Activated CD8-positive, alpha-beta memory T cell treated with anti-CD3 and anti-CD28 coated beads, Interleukin-2, amount 50 U/mL, for 24 hours (primary cell): ENCODE measurements around the gene SIN3B.

Experiments used
- DNase-seq: peaks from one replicate; pipeline ENCODE4 v3.0.0-alpha.2; 2020; ENCODE audit errors: extremely low read depth

The SIN3B gene

GRCh38 chr19:16904599-16904998 lies 75.4 kb downstream of the SIN3B start:
- DNase-seq: no peak

DNA sequence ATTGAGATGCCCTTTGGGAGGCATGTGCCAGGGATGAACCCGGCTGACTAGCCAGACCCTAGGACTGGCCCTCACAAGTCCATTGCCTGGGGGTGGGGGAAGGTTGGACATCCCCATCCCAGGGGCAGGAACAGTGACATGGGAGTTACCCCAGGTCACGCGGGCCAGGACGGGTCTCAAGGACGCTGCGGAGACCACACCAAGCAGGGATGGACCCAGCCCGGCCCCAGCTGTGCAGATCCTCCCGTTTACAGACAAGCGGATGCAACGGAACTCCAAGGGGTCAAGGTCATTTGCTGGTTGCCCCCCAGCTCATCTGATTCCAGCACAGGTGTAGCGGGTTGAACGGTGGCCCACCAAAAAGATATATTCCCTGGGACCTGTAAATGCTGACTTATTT lies 79.6 kb downstream of the SIN3B start:
- DNase-seq: no peak

DNA sequence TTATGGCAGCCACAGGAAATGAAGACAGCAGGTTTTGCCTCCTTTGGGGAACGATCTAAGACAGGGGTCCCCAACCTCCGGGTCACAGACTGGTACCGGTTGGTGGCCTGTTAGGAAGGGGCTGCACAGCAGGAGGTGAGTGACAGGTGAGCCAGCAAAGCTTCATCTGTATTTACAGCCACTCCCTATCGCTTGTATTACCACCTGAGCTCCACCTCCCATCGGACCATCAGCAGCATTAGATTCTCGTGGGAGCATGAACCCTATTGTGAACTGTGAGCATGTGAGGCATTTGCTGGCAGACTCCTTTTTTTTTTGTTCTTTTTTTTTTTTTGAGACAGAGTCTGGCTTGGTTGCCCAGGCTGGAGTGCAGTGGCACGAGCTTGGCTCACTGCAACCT lies 81.8 kb downstream of the SIN3B start:
- DNase-seq: no peak

GRCh38 chr19:16912780-16913179 lies 83.6 kb downstream of the SIN3B start:
- DNase-seq: no peak

DNA sequence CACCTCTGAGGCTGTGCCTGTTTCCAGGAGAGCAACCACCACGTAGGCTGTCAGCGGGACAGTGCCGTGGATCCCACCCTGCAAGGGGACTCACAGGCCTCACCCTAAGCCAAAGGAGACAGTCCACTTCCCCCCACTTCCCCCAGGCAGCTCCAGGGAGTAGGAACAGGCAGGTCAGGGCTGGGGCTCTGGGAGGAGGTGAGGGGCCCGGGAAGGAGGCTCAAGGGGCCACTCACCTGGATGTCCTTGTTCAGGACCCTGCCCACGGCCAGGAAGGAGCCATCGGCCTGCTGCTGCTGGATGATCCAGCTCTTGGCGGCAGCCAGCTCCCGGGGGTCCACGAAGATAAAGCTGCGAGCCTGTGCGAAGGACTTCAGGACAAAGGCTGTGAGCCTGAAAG lies 85.2 kb downstream of the SIN3B start:
- DNase-seq: no peak

GRCh38 chr19:16915135-16915534 lies 85.9 kb downstream of the SIN3B start:
- DNase-seq: no peak

DNA sequence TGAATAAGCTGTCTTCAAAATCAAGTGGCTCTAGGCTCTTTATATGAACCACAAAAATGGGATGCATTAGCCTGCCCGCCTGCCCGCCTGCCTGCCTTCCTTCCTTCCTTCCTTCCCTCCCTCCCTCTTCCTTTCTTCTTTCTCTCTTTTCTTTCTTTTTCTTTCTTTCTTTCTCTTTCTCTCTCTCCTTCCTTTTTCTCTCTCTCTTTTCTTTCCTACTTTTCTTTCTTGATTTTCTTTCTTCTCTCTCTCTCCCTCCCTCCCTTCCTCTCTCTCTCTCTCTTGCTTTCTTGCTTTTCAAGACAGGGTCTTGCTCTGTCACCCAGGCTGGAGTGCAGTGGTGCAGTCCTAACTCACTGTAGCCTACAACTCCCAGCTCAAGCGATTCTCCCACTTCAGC lies 86.5 kb downstream of the SIN3B start:
- no peak for DNase-seq

DNA sequence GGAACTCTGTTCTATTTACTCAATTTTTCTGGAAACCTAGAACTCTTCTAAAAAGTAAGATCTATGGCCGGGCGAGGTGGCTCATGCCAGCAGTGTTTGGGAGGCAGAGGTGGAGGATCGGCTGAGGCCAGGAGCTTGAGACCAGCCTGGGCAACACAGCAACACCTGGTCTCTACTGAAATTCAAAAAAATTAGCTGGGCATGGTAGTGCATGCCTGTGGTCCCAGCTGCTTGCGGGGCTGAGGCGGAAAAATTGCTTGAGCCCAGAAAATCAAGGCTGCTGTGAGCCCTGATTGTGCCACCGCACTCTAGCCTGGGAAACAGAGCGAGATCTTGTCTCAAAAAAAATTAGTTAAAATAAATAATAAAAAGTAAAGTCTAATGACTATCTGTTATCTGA lies 88.2 kb downstream of the SIN3B start:
- DNase-seq: no peak

DNA sequence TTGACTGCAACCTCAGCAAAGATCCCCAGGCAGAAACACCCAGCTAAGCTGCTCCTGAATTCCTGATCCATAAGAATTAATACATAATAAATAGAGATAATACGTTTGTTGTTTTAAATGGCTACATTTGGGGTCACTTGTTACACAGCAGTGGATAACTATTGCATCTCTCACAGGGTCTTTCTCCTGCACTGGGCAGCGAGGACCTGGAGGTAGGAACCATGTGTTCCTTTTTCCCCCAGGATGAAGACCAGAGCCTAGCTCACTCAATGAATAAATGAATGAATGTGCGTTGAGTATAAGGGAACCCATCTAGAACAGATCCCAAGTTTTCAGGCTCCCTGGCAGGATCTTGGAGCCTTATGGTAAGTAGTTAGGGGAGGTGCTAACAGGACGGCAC lies 90.3 kb downstream of the SIN3B start:
- no peak for DNase-seq

- no peak for DNase-seq
Measured at GRCh38 chr19:16920816-16921529, 91.8 kb downstream of the SIN3B start.

DNA sequence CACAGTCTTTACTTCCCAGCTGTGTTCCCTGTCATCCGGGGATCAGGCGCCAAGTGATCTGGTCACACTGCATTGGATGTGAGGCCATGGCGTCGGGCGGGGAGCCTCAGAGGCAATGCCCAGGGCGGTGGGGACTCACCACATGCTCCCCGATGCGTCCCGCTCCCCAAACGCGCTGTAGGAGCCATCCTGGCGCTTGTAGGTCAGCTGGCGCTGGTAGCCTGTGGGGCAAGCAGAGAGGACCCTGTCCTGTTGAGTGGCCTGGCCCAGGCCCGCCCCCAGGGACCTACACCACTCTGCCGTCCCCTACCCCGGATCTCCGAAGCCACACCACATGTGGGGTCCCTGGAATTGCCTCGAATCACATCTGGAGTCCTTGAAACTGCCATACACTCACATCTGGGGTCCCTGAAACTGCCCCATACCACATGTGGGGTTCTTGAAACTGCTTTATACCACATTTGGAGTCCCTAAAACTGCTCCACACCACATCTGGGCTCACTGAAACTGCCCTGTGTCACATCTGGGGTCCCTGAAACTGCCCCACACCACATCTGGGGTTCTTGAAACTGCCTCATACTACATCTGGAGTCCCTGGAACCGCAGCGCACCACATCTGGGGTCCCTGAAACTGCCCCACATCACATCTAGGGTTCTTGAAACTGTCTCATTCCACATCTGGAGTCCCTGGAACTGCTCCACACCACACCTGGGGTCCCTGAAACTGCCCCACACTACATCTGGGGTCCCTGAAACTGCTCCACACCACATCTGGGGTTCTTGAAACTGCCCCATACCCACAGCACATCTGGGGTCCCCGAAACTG lies 92.8 kb downstream of the SIN3B start:
- no peak for DNase-seq

DNA sequence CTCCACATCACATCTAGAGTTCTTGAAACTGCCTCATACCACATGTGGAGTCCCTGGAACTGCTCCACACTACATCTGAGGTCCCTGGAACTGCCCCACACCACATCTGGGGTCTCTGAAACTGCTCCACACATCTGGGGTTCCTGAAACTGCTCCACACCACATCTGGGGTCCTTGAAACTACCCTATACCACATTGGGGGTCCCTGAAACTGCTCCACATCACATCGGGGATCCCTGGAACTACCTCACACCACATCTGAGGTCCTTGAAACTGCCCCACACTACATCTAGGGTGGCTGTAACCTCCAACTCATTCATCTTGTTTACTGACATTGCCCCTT lies 93.4 kb downstream of the SIN3B start:
- no peak for DNase-seq

DNA sequence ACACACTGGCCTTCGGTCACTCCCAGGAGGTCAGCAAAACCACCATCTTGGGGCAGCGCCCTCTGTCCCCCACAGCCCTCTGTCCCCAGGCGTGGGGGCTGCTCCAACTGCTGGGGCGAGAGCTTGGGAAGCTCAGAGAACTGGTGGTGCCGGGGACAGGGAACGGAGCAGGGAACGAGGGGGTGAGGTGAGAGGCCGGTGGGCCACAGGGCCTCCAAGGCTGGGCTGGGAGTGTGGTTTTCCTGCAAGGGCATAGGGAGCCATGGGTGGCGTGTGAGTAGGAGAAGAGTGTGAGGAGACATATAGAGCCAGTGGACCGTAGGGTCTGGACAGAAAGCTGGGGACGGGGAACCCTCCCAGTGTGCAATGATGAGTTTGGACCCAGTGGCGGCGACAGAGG lies 93.8 kb downstream of the SIN3B start:
- DNase-seq: no peak

GRCh38 chr19:16927883-16928282 lies 98.7 kb downstream of the SIN3B start:
- DNase-seq: no peak

- DNase-seq: no peak
Measured at GRCh38 chr19:16928351-16928750, 99.2 kb downstream of the SIN3B start.

DNA sequence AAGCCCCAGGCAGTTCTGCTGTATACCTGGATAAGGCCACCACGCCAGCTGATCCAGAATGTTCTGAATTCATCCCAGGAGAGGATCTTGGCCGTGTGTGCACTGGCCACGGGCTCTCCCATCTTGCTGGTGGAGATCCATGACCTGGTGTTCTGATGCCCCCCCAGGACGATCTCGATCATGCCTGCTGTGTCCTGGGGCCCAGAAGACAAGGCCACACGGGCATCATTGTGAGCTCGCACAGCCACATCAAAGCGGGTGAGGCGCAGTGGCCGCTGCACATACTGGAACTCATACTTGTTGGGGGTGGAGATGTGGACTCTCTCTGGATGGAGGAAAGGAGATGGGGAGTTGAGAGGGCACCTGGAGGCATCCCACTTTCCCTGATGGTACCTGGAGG lies 99.7 kb downstream of the SIN3B start:
- no peak for DNase-seq
